Measurements from ENCODE around the gene CLIP1. TPM values are rescaled to one million over a fixed set of nuclear protein-coding genes. Genes with fewer than 3 reads are reported as not detected.

Gene CLIP1
- total RNA-seq, 3 donors from 2014 or later (not counting 1 experiment from before 2014, with no cell fraction given): 67.1 to 88.5 (median 69.1) TPM

- intact Hi-C loops (cut with micrococcal nuclease): no loop called here
- 96% methylated on average over 13 of the region's 14 CpGs for WGBS (ENCODE audit: insufficient coverage)
- Mint-ChIP-seq H3K27me3 (ENCODE audit: low read depth in 2 of 2) (no peaks in the 10 kb centered on the region), H3K4me3 (no peak overlapping the region), H3K36me3 (peaks cover 10% of the 10 kb centered on the region), H3K4me1 (peaks cover 0 to 6% of the 10 kb centered on the region in 2 donors), H3K27ac (no peak overlapping the region), H3K9me3 (no peaks in the 10 kb centered on the region)
- peaks cover 39% of the 10 kb centered on the region for H3K36me3 ChIP-seq (ENCODE audit: control insufficient read depth, insufficient read depth, low read length)
- no peaks in the 10 kb centered on the region for H3K4me1 ChIP-seq (ENCODE audit: control insufficient read depth, insufficient read depth, low read length)
- no peaks in the 10 kb centered on the region for H3K9me3 ChIP-seq (ENCODE audit: control insufficient read depth, insufficient read depth, low read length)
- TF ChIP-seq CTCF (IDR thresholded peaks at IDR 0.05): no peak
- DNase-seq (no peak), ATAC-seq (no peak)
- no peaks in the 10 kb centered on the region for H3K27me3 ChIP-seq (ENCODE audit: control insufficient read depth, insufficient read depth, low read length)
- H3K4me3 ChIP-seq (ENCODE audit: low read length): no peak overlapping the region
- H3K27ac ChIP-seq (ENCODE audit: low read length): no peak overlapping the region
Measured at GRCh38 chr12:122333142-122334087, 89.1 kb downstream of the CLIP1 start.

- intact Hi-C loops (cut with micrococcal nuclease): no loop called here
- Histone ChIP-seq H3K27me3 (ENCODE audit: control insufficient read depth, insufficient read depth, low read length) (no peaks in the 10 kb centered on the region), H3K36me3 (ENCODE audit: control insufficient read depth, insufficient read depth, low read length) (peaks cover 49% of the 10 kb centered on the region), H3K4me1 (ENCODE audit: control insufficient read depth, insufficient read depth, low read length) (no peaks in the 10 kb centered on the region), H3K4me3 (ENCODE audit: low read length) (no peak overlapping the region), H3K27ac (ENCODE audit: low read length) (no peak overlapping the region), H3K9me3 (ENCODE audit: control insufficient read depth, insufficient read depth, low read length) (no peaks in the 10 kb centered on the region)
- no peaks in the 10 kb centered on the region for H3K27me3 Mint-ChIP-seq (ENCODE audit: low read depth in 2 of 2)
- DNase-seq (no peak), ATAC-seq (no peak)
- peaks cover 2 to 8% of the 10 kb centered on the region in 2 donors for H3K4me1 Mint-ChIP-seq
- H3K4me3 Mint-ChIP-seq: no peak overlapping the region
- peaks cover 25% of the 10 kb centered on the region for H3K36me3 Mint-ChIP-seq
- 92% methylated on average over 18 of the region's 18 CpGs for WGBS (ENCODE audit: insufficient coverage)
- H3K9me3 Mint-ChIP-seq: no peaks in the 10 kb centered on the region
- no peak for TF ChIP-seq CTCF (IDR thresholded peaks at IDR 0.05)
- H3K27ac Mint-ChIP-seq: no peak overlapping the region
Measured at GRCh38 chr12:122327494-122328385, 94.7 kb downstream of the CLIP1 start.

- intact Hi-C loops (cut with micrococcal nuclease): no loop called here
- Mint-ChIP-seq H3K9me3 (no peaks in the 10 kb centered on the region), H3K27ac (no peak overlapping the region), H3K4me1 (peaks cover 6 to 8% of the 10 kb centered on the region in 2 donors), H3K4me3 (no peak overlapping the region), H3K36me3 (peaks cover 32% of the 10 kb centered on the region), H3K27me3 (ENCODE audit: low read depth in 2 of 2) (no peaks in the 10 kb centered on the region)
- H3K4me1 ChIP-seq (ENCODE audit: control insufficient read depth, insufficient read depth, low read length): no peaks in the 10 kb centered on the region
- no peaks in the 10 kb centered on the region for H3K27me3 ChIP-seq (ENCODE audit: control insufficient read depth, insufficient read depth, low read length)
- TF ChIP-seq CTCF (IDR thresholded peaks at IDR 0.05): no peak
- no peak for DNase-seq
- ATAC-seq: no peak
- peaks cover 49% of the 10 kb centered on the region for H3K36me3 ChIP-seq (ENCODE audit: control insufficient read depth, insufficient read depth, low read length)
- 79% methylated on average over 1 of the region's 1 CpG for WGBS (ENCODE audit: insufficient coverage)
- H3K4me3 ChIP-seq (ENCODE audit: low read length): no peak overlapping the region
- H3K27ac ChIP-seq (ENCODE audit: low read length): no peak overlapping the region
- H3K9me3 ChIP-seq (ENCODE audit: control insufficient read depth, insufficient read depth, low read length): no peaks in the 10 kb centered on the region
Measured at GRCh38 chr12:122327014-122327413, 95.5 kb downstream of the CLIP1 start.
